Neural cell (in vitro differentiated cells): ENCODE results near the gene CYP4F12. TPM values are rescaled to one million over a fixed set of nuclear protein-coding genes. Genes with fewer than 3 reads are reported as not detected.

ENCODE experiments used
- H2AFZ ChIP-seq: fragments of 200-600, 300-800 bp; sonication (generic), shearing (Covaris generic); 2 replicates; pipeline ENCODE4 v1.6.0; 2014; ENCODE audit warnings: low read depth, mild to moderate bottlenecking, antibody characterized with exemption, low read length, moderate library complexity
- H3F3A ChIP-seq: fragments of 200-600 bp; shearing (Covaris generic); 2 replicates; pipeline ENCODE4 v1.6.1; 2016; ENCODE audit warnings: mild to moderate bottlenecking, moderate library complexity, mixed read lengths, antibody characterized with exemption, low read length; ENCODE audit not compliant: insufficient read depth, poor library complexity, severe bottlenecking
- H3K27ac ChIP-seq: fragments of 200-600, 300-800 bp; sonication (generic), shearing (Covaris generic); 2 replicates; pipeline ENCODE4 v1.5.1; 2014; ENCODE audit warnings: mild to moderate bottlenecking, low read length, moderate library complexity
- H3K27me3 ChIP-seq: fragments of 300-800, 200-600 bp; sonication (generic), shearing (Covaris generic); 2 replicates; pipeline ENCODE4 v1.6.0; 2014; ENCODE audit warnings: mild to moderate bottlenecking, low read depth, low read length, moderate library complexity; ENCODE audit not compliant: insufficient read depth
- H3K36me3 ChIP-seq: fragments of 300-800, 200-600 bp; sonication (generic), shearing (Covaris generic); 2 replicates; pipeline ENCODE4 v1.5.1; 2014; ENCODE audit warnings: mild to moderate bottlenecking, antibody characterized with exemption, low read length, moderate library complexity; ENCODE audit not compliant: insufficient read depth
- H3K4me2 ChIP-seq: fragments of 300-800, 200-600 bp; sonication (generic), shearing (Covaris generic); 2 replicates; pipeline ENCODE4 v1.6.0; 2014; ENCODE audit warnings: mild to moderate bottlenecking, low read length
- H3K4me3 ChIP-seq: fragments of 300-800, 200-600 bp; sonication (generic), shearing (Covaris generic); 2 replicates; pipeline ENCODE4 v1.5.1; 2014; ENCODE audit warnings: mild to moderate bottlenecking, low read length, moderate library complexity
- H3K79me2 ChIP-seq: fragments of 200-600 bp; shearing (Covaris generic); replicated peaks from 2 replicates; pipeline ENCODE4 v1.6.0; 2014; ENCODE audit warnings: mild to moderate bottlenecking, low read length, moderate library complexity; ENCODE audit not compliant: insufficient read depth
- H3K9ac ChIP-seq: fragments of 300-800, 200-600 bp; sonication (generic), shearing (Covaris generic); 2 replicates; pipeline ENCODE4 v1.6.1; 2016; ENCODE audit warnings: mild to moderate bottlenecking, low read length, mixed read lengths
- H3K9me2 ChIP-seq: fragments of 200-600 bp; shearing (Covaris generic); 2 replicates; pipeline ENCODE4 v1.6.1; 2016; ENCODE audit warnings: mild to moderate bottlenecking, low read length, mixed read lengths; ENCODE audit not compliant: insufficient read depth
- H3K9me3 ChIP-seq: fragments of 200-600, 300-800 bp; sonication (generic), shearing (Covaris generic); 2 replicates; pipeline ENCODE4 v1.6.1; 2016; ENCODE audit warnings: mild to moderate bottlenecking, mixed run types, low read length, moderate library complexity, mixed read lengths
- H4K20me1 ChIP-seq: fragments of 200-600 bp; shearing (Covaris generic); 2 replicates; pipeline ENCODE4 v1.6.1; 2016; ENCODE audit warnings: mild to moderate bottlenecking, mixed run types; ENCODE audit not compliant: insufficient read depth
- CTCF ChIP-seq: fragments of 450-650 bp; IDR thresholded peaks from 2 replicates; pipeline ENCODE4 v1.5.1; 2014; ENCODE audit warnings: antibody characterized with exemption, mild to moderate bottlenecking, moderate library complexity; ENCODE audit not compliant: poor library complexity, severe bottlenecking
- EP300 ChIP-seq: fragments of 450-650 bp; conservative IDR thresholded peaks from 2 replicates; pipeline ENCODE4 v1.6.1; 2014; ENCODE audit warnings: antibody characterized with exemption, mild to moderate bottlenecking, moderate library complexity; ENCODE audit not compliant: poor library complexity, severe bottlenecking
- EZH2 ChIP-seq: fragments of 200-600, 300-800 bp; shearing (Covaris generic), sonication (generic); IDR thresholded peaks from 2 replicates; pipeline ENCODE4 v1.6.1; 2014; ENCODE audit warnings: antibody characterized with exemption, low read length, borderline replicate concordance, mild to moderate bottlenecking; ENCODE audit not compliant: insufficient read depth, poor library complexity, severe bottlenecking
- MXI1 ChIP-seq: fragments of 450-650 bp; conservative IDR thresholded peaks from 2 replicates; pipeline ENCODE4 v1.6.1; 2014; ENCODE audit warnings: antibody characterized with exemption, mild to moderate bottlenecking; ENCODE audit not compliant: poor library complexity, severe bottlenecking
- POLR2AphosphoS5 ChIP-seq: IDR thresholded peaks from 2 replicates; pipeline ENCODE4 v1.6.1; 2012
- RAD21 ChIP-seq: fragments of 450-650 bp; conservative IDR thresholded peaks from 2 replicates; pipeline ENCODE4 v1.6.1; 2014; ENCODE audit warnings: antibody characterized with exemption, mild to moderate bottlenecking, moderate library complexity
- REST ChIP-seq: IDR thresholded peaks from 2 replicates; pipeline ENCODE4 v1.6.1; 2012; ENCODE audit warnings: borderline replicate concordance
- SMC3 ChIP-seq: fragments of 450-650 bp; conservative IDR thresholded peaks from 2 replicates; pipeline ENCODE4 v1.6.1; 2014; ENCODE audit warnings: antibody characterized with exemption, mild to moderate bottlenecking, moderate library complexity; ENCODE audit not compliant: poor library complexity
- TAF1 ChIP-seq: IDR thresholded peaks from 2 replicates; pipeline ENCODE4 v1.6.1; 2012; ENCODE audit warnings: low read depth
- polyA plus RNA-seq: library from polyadenylated mRNA; depleted of rRNA; stranded (reverse); fragments of >200 nt; gene quantifications from 2 replicates; pipeline ENCODE4 v1.2.3, GENCODE V29; 2014

The CYP4F12 gene
- polyA plus RNA-seq, 1 donor from 2014 or later, result not detected

GRCh38 chr19:15666186-15666585 is 6.7 kb upstream of the CYP4F12 start:
- no peaks in the 10 kb centered on the region for H3F3A ChIP-seq
- no peaks in the 10 kb centered on the region for H3K27me3 ChIP-seq
- no peaks in the 10 kb centered on the region for H3K9me2 ChIP-seq
- no peaks in the 10 kb centered on the region for H3K36me3 ChIP-seq
- no peak overlapping the region for H3K4me3 ChIP-seq
- H4K20me1 ChIP-seq, result no peaks in the 10 kb centered on the region
- H2AFZ ChIP-seq, result no peak overlapping the region
- H3K79me2 ChIP-seq, result no peaks in the 10 kb centered on the region
- H3K9me3 ChIP-seq, result peaks cover 13% of the 10 kb centered on the region
- no peak overlapping the region for H3K27ac ChIP-seq
- H3K9ac ChIP-seq, result no peak overlapping the region
- H3K4me2 ChIP-seq, result no peak overlapping the region
- TF ChIP-seq CTCF (no peak), MXI1 (no peak), SMC3 (no peak), EZH2 (no peak), TAF1 (no peak), EP300 (no peak)

DNA sequence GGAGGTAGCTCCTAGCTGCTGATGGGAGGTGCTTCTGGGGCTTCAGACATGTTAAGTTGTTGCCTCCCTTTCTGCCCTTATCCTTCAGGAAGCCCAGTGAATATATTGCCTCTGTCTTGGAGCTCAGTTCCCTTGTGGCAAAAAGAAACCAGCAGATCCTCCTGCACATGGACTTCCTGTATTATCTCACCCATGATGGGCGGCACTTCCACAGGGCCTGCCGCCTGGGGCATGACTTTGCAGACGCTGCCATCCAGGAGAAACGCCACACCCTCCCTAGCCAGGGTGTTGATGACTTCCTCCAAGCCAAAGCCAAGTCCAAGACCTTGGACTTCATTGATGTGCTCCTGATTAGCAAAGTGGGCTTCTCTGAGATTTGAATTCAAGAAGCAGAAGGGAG is 6.0 kb upstream of the CYP4F12 start:
- Histone ChIP-seq H3K27ac (no peak overlapping the region), H3K36me3 (no peaks in the 10 kb centered on the region), H3K9me2 (no peaks in the 10 kb centered on the region), H3K79me2 (no peaks in the 10 kb centered on the region), H3K9ac (no peak overlapping the region), H3K27me3 (no peaks in the 10 kb centered on the region), H3F3A (no peaks in the 10 kb centered on the region), H3K9me3 (peaks cover 10% of the 10 kb centered on the region), H3K4me2 (no peak overlapping the region), H3K4me3 (no peak overlapping the region), H4K20me1 (no peaks in the 10 kb centered on the region), H2AFZ (no peak overlapping the region)
- no peak for TF ChIP-seq RAD21
- TF ChIP-seq EZH2, result no peak
- no peak for TF ChIP-seq CTCF
- TF ChIP-seq SMC3, result no peak
- TF ChIP-seq REST, result no peak
- TF ChIP-seq POLR2AphosphoS5, result no peak
- TF ChIP-seq EP300, result no peak
- TF ChIP-seq TAF1, result no peak
- TF ChIP-seq MXI1, result no peak
